ENCODE results near the gene NBL1. TPM values are rescaled to one million over a fixed set of nuclear protein-coding genes. Genes with fewer than 3 reads are reported as not detected.

NBL1 gene
- total RNA-seq, 2 experiments from 2014 or later = 38.0 to 41.1 TPM

- ChIA-PET POLR2A (interaction anchor here (0.7 kb wide), 1 partner anchor 461 kb away, joined by 7 read pairs; no protein-coding TSS in a partner anchor), CTCF (interaction anchor here (0.8 kb wide), 1 partner anchor 13 kb away, joined by 3 read pairs; no protein-coding TSS in a partner anchor)
Measured at GRCh38 chr1:19640363-19641316, 3.5 kb upstream of the NBL1 start.

GRCh38 chr1:19643121-19643520, 990 bp upstream of the NBL1 start:
- ChIA-PET CTCF (interaction anchor here (2.0 kb wide), 1 partner anchor 19 kb away, joined by 5 read pairs; no protein-coding TSS in a partner anchor), POLR2A (interaction anchor here (0.6 to 2.2 kb wide), 3 partner anchors 46 to 175 kb away, joined by 3 to 7 read pairs (median 3); a partner anchor contains a TSS)

GRCh38 chr1:19644395-19644680, 227 bp downstream of the NBL1 start:
- POLR2A ChIA-PET = interaction anchor here (0.6 to 2.2 kb wide), 2 partner anchors 15 to 47 kb away, joined by 7 to 16 read pairs; a partner anchor contains a TSS

GRCh38 chr1:19644681-19645410, 735 bp downstream of the NBL1 start:
- ChIA-PET POLR2A (interaction anchor here (1.0 to 2.2 kb wide), 2 partner anchors 48 kb away, joined by 3 to 7 read pairs; a partner anchor contains a TSS), CTCF (interaction anchor here (2.0 kb wide), 1 partner anchor 17 kb away, joined by 5 read pairs; no protein-coding TSS in a partner anchor)

More at GRCh38 chr1:19644395-19644680, 227 bp downstream of the NBL1 start:
- CTCF ChIA-PET = interaction anchor here (1.0 to 2.0 kb wide), 2 partner anchors 9 to 17 kb away, joined by 4 to 5 read pairs; no protein-coding TSS in a partner anchor

- CTCF ChIA-PET = interaction anchor here (0.6 kb wide), 2 partner anchors 329 to 381 kb away, joined by 4 read pairs; no protein-coding TSS in a partner anchor
- POLR2A ChIA-PET = interaction anchor here (1.0 kb wide), 1 partner anchor 49 kb away, joined by 3 read pairs; a partner anchor contains a TSS
Measured at GRCh38 chr1:19645411-19646251, 1.5 kb downstream of the NBL1 start.

- ChIA-PET CTCF (interaction anchor here (0.5 to 3.0 kb wide), 5 partner anchors 15 to 382 kb away, joined by 3 to 15 read pairs (median 4); no protein-coding TSS in a partner anchor), POLR2A (no interaction called here)
Measured at GRCh38 chr1:19646377-19647319, 2.5 kb downstream of the NBL1 start.

- ChIA-PET POLR2A (no interaction called here), CTCF (interaction anchor here (0.5 to 3.0 kb wide), 3 partner anchors 14 to 328 kb away, joined by 3 to 15 read pairs (median 3); no protein-coding TSS in a partner anchor)
Measured at GRCh38 chr1:19647643-19648042, 3.5 kb downstream of the NBL1 start.

- CTCF ChIA-PET = interaction anchor here (1.2 to 3.0 kb wide), 2 partner anchors 13 to 160 kb away, joined by 4 to 15 read pairs; no protein-coding TSS in a partner anchor
- POLR2A ChIA-PET = interaction anchor here (0.6 kb wide), 1 partner anchor 50 kb away, joined by 3 read pairs; no protein-coding TSS in a partner anchor
Measured at GRCh38 chr1:19648239-19648638, 4.1 kb downstream of the NBL1 start.

- POLR2A ChIA-PET = interaction anchor here (0.6 kb wide), 1 partner anchor 51 kb away, joined by 3 read pairs; no protein-coding TSS in a partner anchor
- CTCF ChIA-PET = interaction anchor here (1.2 to 3.0 kb wide), 2 partner anchors 13 to 161 kb away, joined by 4 to 15 read pairs; no protein-coding TSS in a partner anchor
Measured at GRCh38 chr1:19648689-19649088, 4.6 kb downstream of the NBL1 start.

- POLR2A ChIA-PET = interaction anchor here (0.6 kb wide), 1 partner anchor 1008 kb away, joined by 4 read pairs; no protein-coding TSS in a partner anchor
- CTCF ChIA-PET = interaction anchor here (0.6 to 1.5 kb wide), 5 partner anchors 9 to 259 kb away, joined by 3 to 4 read pairs (median 3); no protein-coding TSS in a partner anchor
Measured at GRCh38 chr1:19650416-19651140, 6.5 kb downstream of the NBL1 start.

- ChIA-PET POLR2A (interaction anchor here (0.6 kb wide), 1 partner anchor 1007 kb away, joined by 4 read pairs; no protein-coding TSS in a partner anchor), CTCF (interaction anchor here (0.6 to 1.5 kb wide), 5 partner anchors 8 to 260 kb away, joined by 3 to 4 read pairs (median 3); no protein-coding TSS in a partner anchor)
Measured at GRCh38 chr1:19651141-19651737, 7.1 kb downstream of the NBL1 start.

- ChIA-PET POLR2A (interaction anchor here (0.8 kb wide), 1 partner anchor 22 kb away, joined by 3 read pairs; no protein-coding TSS in a partner anchor), CTCF (interaction anchor here (0.6 to 1.5 kb wide), 11 partner anchors 8 to 316 kb away, joined by 3 to 8 read pairs (median 4); partner anchors contain the start of genes HTR6 and NBL1)
Measured at GRCh38 chr1:19654386-19654785, 10.3 kb downstream of the NBL1 start.

- CTCF ChIA-PET = interaction anchor here (0.9 to 1.5 kb wide), 5 partner anchors 9 to 316 kb away, joined by 3 to 6 read pairs (median 3); partner anchors contain the start of gene HTR6
Measured at GRCh38 chr1:19654886-19655717, 11.0 kb downstream of the NBL1 start.

GRCh38 chr1:19655718-19656080, 11.6 kb downstream of the NBL1 start:
- POLR2A ChIA-PET = no interaction called here
- CTCF ChIA-PET = no interaction called here

More at GRCh38 chr1:19654886-19655717, 11.0 kb downstream of the NBL1 start:
- POLR2A ChIA-PET = no interaction called here
